Measurements from ENCODE around the gene GSC2.

DNA sequence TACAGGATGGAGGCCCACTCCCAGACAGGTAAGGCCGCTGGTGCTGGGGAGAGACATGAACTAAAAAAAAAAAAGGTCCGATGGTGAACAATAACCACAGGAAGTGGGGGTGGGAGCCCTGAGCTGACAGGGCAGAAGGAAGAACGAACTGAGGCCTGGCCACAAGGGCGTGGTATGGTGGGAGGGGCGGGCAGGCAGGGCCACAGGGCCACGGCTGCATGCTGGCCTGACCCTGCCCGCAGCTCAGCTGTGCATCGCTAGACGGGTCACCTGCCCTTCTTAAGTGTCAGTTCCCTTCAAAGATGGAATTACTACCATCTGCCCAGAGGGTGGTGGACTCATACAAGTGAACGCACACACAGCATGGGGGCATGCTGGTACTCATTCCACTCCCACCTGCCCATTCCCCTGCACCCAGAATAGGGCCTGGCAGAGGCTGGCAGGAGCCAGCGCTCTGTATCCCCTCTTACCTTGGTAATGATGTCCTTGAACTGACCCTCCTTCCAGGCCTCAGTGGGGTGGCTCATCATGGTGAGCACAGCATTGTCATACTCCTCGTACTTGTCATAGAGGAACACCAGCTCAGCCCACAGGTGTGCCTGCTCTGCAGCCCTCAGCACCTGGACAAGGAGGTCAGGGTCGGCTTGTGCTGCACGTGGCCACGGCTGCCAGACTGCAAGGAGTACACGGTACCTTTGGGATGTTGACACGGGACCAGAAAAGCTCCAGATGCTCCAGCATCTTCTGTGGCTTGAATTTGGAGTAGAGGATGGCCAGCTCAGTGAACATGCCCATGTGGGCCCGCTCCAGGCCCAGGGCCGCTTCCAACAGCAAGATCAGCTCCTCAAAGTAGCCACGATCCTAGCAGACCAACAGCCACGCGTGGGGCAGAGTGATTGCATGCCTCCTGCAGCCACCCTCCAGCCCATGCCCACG lies 46.0 kb upstream of the GSC2 start:
- TF ChIP-seq, protein P1, sequence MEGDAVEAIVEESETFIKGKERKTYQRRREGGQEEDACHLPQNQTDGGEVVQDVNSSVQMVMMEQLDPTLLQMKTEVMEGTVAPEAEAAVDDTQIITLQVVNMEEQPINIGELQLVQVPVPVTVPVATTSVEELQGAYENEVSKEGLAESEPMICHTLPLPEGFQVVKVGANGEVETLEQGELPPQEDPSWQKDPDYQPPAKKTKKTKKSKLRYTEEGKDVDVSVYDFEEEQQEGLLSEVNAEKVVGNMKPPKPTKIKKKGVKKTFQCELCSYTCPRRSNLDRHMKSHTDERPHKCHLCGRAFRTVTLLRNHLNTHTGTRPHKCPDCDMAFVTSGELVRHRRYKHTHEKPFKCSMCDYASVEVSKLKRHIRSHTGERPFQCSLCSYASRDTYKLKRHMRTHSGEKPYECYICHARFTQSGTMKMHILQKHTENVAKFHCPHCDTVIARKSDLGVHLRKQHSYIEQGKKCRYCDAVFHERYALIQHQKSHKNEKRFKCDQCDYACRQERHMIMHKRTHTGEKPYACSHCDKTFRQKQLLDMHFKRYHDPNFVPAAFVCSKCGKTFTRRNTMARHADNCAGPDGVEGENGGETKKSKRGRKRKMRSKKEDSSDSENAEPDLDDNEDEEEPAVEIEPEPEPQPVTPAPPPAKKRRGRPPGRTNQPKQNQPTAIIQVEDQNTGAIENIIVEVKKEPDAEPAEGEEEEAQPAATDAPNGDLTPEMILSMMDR (IDR thresholded peaks at IDR 0.05): no peak
- TF ChIP-seq POLR2A (IDR thresholded peaks at IDR 0.05): no peak
